Testis (tissue), 2 donors: ENCODE data around the gene UBQLN4.

Experiments
- POLR2A ChIP-seq: fragments of 450-650 bp; IDR thresholded peaks from one replicate; pipeline ENCODE4 v1.6.1; 2017; ENCODE audit warnings: antibody characterized with exemption, mild to moderate bottlenecking, moderate library complexity
- TF ChIP-seq, protein P1 (sequence below), 3 experiments: fragments of 450-650 bp in 2 of 3; fragments of 200-600 bp in 1 of 3; sonication (generic) in 1 of 3; IDR thresholded peaks; one replicate each; pipeline ENCODE4 v1.5.1; 2016 to 2019; ENCODE audit warnings: antibody characterized with exemption in 3 of 3, mild to moderate bottlenecking in 2 of 3, moderate library complexity in 1 of 3

GRCh38 chr1:156056326-156056849, 2.8 kb upstream of the UBQLN4 start:
- TF ChIP-seq, protein P1, sequence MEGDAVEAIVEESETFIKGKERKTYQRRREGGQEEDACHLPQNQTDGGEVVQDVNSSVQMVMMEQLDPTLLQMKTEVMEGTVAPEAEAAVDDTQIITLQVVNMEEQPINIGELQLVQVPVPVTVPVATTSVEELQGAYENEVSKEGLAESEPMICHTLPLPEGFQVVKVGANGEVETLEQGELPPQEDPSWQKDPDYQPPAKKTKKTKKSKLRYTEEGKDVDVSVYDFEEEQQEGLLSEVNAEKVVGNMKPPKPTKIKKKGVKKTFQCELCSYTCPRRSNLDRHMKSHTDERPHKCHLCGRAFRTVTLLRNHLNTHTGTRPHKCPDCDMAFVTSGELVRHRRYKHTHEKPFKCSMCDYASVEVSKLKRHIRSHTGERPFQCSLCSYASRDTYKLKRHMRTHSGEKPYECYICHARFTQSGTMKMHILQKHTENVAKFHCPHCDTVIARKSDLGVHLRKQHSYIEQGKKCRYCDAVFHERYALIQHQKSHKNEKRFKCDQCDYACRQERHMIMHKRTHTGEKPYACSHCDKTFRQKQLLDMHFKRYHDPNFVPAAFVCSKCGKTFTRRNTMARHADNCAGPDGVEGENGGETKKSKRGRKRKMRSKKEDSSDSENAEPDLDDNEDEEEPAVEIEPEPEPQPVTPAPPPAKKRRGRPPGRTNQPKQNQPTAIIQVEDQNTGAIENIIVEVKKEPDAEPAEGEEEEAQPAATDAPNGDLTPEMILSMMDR (IDR thresholded peaks at IDR 0.05): no peak
- no peak for TF ChIP-seq POLR2A
